ENCODE results near the gene OR6J1. TPM values are rescaled to one million over a fixed set of nuclear protein-coding genes. Genes with fewer than 3 reads are reported as not detected.

OR6J1 gene
- total and polyA plus RNA-seq, 2 of the 8 experiments (the other 6 are each of a cell fraction or from before 2014, with no cell fraction given) = not detected

GRCh38 chr14:22593189-22593588, 51.0 kb downstream of the OR6J1 start (continued):
- no peak for TF ChIP-seq TBP (IDR thresholded peaks at IDR 0.05; ENCODE audit: low read depth, low read length)
- no peak for TF ChIP-seq SIN3A (conservative IDR thresholded peaks at IDR 0.05 in 1 of 2, IDR thresholded peaks at IDR 0.05 in 1 of 2; ENCODE audit: low read depth in 1 of 2, low read length in 2 of 2)
- no peak for TF ChIP-seq CHD1 (IDR thresholded peaks at IDR 0.05; ENCODE audit: low read depth, low read length)
